ENCODE measurements around the gene TBRG1.

Gene TBRG1

GRCh38 chr11:124674571-124674970, 51.9 kb downstream of the TBRG1 start:
- TF ChIP-seq SUZ12 (IDR thresholded peaks at IDR 0.05), result no peak
- no peak for TF ChIP-seq HDGF (IDR thresholded peaks at IDR 0.05; ENCODE audit: borderline replicate concordance)
- no peak for TF ChIP-seq ZNF384 (IDR thresholded peaks at IDR 0.05)
- TF ChIP-seq BHLHE40 (IDR thresholded peaks at IDR 0.05; ENCODE audit: borderline replicate concordance), result no peak
- ChIA-PET POLR2A (no interaction called here), CTCF (no interaction called here)
- DNase-seq (ENCODE audit: extremely low spot score), result no peak

GRCh38 chr11:124676386-124676785, 53.7 kb downstream of the TBRG1 start:
- CTCF ChIA-PET, result no interaction called here
- DNase-seq (ENCODE audit: extremely low spot score), result no peak
- POLR2A ChIA-PET, result no interaction called here
- TF ChIP-seq SP1 (IDR thresholded peaks at IDR 0.05) (no peak), ARNT (IDR thresholded peaks at IDR 0.05) (no peak), FOXK2 (IDR thresholded peaks at IDR 0.05) (no peak), TARDBP (IDR thresholded peaks at IDR 0.05) (no peak), LEF1 (IDR thresholded peaks at IDR 0.05; ENCODE audit: borderline replicate concordance) (no peak), ZNF384 (IDR thresholded peaks at IDR 0.05) (no peak), BHLHE40 (IDR thresholded peaks at IDR 0.05; ENCODE audit: borderline replicate concordance) (no peak), FOXM1 (IDR thresholded peaks at IDR 0.05; ENCODE audit: borderline replicate concordance) (no peak), L3MBTL2 (conservative IDR thresholded peaks at IDR 0.05) (no peak), PKNOX1 (IDR thresholded peaks at IDR 0.05) (no peak), CTBP1 (IDR thresholded peaks at IDR 0.05; ENCODE audit: borderline replicate concordance) (no peak), ELF4 (IDR thresholded peaks at IDR 0.05) (no peak), HDGF (IDR thresholded peaks at IDR 0.05; ENCODE audit: borderline replicate concordance) (no peak), FOXA1 (IDR thresholded peaks at IDR 0.05) (no peak)

- DNase-seq (ENCODE audit: extremely low spot score), result no peak
- ChIA-PET CTCF (no interaction called here), POLR2A (no interaction called here)
- TF ChIP-seq FOXM1 (IDR thresholded peaks at IDR 0.05; ENCODE audit: borderline replicate concordance), result no peak
- no peak for TF ChIP-seq LEF1 (IDR thresholded peaks at IDR 0.05; ENCODE audit: borderline replicate concordance)
- no peak for TF ChIP-seq PKNOX1 (IDR thresholded peaks at IDR 0.05)
- no peak for TF ChIP-seq L3MBTL2 (conservative IDR thresholded peaks at IDR 0.05)
- TF ChIP-seq SUZ12 (IDR thresholded peaks at IDR 0.05), result no peak
- no peak for TF ChIP-seq ZNF384 (IDR thresholded peaks at IDR 0.05)
- no peak for TF ChIP-seq BHLHE40 (IDR thresholded peaks at IDR 0.05; ENCODE audit: borderline replicate concordance)
- TF ChIP-seq HDGF (IDR thresholded peaks at IDR 0.05; ENCODE audit: borderline replicate concordance), result no peak
- TF ChIP-seq ELF4 (IDR thresholded peaks at IDR 0.05), result no peak
- TF ChIP-seq CTBP1 (IDR thresholded peaks at IDR 0.05; ENCODE audit: borderline replicate concordance), result no peak
- TF ChIP-seq SP1 (IDR thresholded peaks at IDR 0.05), result no peak
- TF ChIP-seq TARDBP (IDR thresholded peaks at IDR 0.05), result no peak
These were observed 55.8 kb downstream of the TBRG1 start for GRCh38 chr11:124678416-124678815.

- POLR2A ChIA-PET, result no interaction called here
- no peak for DNase-seq (ENCODE audit: extremely low spot score)
- CTCF ChIA-PET, result no interaction called here
- TF ChIP-seq L3MBTL2 (conservative IDR thresholded peaks at IDR 0.05) (no peak), CTBP1 (IDR thresholded peaks at IDR 0.05; ENCODE audit: borderline replicate concordance) (no peak), HDGF (IDR thresholded peaks at IDR 0.05; ENCODE audit: borderline replicate concordance) (no peak), LEF1 (IDR thresholded peaks at IDR 0.05; ENCODE audit: borderline replicate concordance) (no peak), PKNOX1 (IDR thresholded peaks at IDR 0.05) (no peak), FOXK2 (IDR thresholded peaks at IDR 0.05) (no peak), FOXA1 (IDR thresholded peaks at IDR 0.05) (no peak), TARDBP (IDR thresholded peaks at IDR 0.05) (no peak), BHLHE40 (IDR thresholded peaks at IDR 0.05; ENCODE audit: borderline replicate concordance) (no peak), ZNF384 (IDR thresholded peaks at IDR 0.05) (no peak), SP1 (IDR thresholded peaks at IDR 0.05) (no peak), NFRKB (IDR thresholded peaks at IDR 0.05) (no peak), ARNT (IDR thresholded peaks at IDR 0.05) (no peak), SUZ12 (IDR thresholded peaks at IDR 0.05) (no peak), ELF4 (IDR thresholded peaks at IDR 0.05) (no peak), FOXM1 (IDR thresholded peaks at IDR 0.05; ENCODE audit: borderline replicate concordance) (no peak)
These were observed 58.8 kb downstream of the TBRG1 start for GRCh38 chr11:124681421-124681820.

GRCh38 chr11:124682443-124682842, 59.8 kb downstream of the TBRG1 start:
- no peak for DNase-seq (ENCODE audit: extremely low spot score)
- TF ChIP-seq LEF1 (IDR thresholded peaks at IDR 0.05; ENCODE audit: borderline replicate concordance), result no peak
- no peak for TF ChIP-seq TARDBP (IDR thresholded peaks at IDR 0.05)
- no peak for TF ChIP-seq ZNF384 (IDR thresholded peaks at IDR 0.05)
- no peak for TF ChIP-seq ARNT (IDR thresholded peaks at IDR 0.05)
- TF ChIP-seq SUZ12 (IDR thresholded peaks at IDR 0.05), result no peak
- no peak for TF ChIP-seq HDGF (IDR thresholded peaks at IDR 0.05; ENCODE audit: borderline replicate concordance)
- no peak for TF ChIP-seq NFRKB (IDR thresholded peaks at IDR 0.05)
- ChIA-PET CTCF (no interaction called here), POLR2A (no interaction called here)

Measured in HEK293T (cell line).